GM23338 (cell line): Measurements from ENCODE around the gene OR2AJ1. TPM values are rescaled to one million over a fixed set of nuclear protein-coding genes. Genes with fewer than 3 reads are reported as not detected.

Source experiments
- ATAC-seq: fragments of 200-7000 bp; cut with Tn5 transposase; 3 replicates; pipeline ENCODE4 v1.9.1; 2020
- DNase-seq: peaks from one replicate; pipeline ENCODE4 v3.0.0-alpha.2; 2015; ENCODE audit warnings: low spot score
- H2AFZ ChIP-seq: fragments of 200-600 bp; sonication (generic); 2 replicates; pipeline ENCODE4 v1.8.0; 2016; ENCODE audit warnings: antibody characterized with exemption, mild to moderate bottlenecking, moderate library complexity
- H3F3A ChIP-seq: fragments of 200-600 bp; sonication (generic); replicated peaks from 2 replicates; pipeline ENCODE4 v1.8.0; 2017; ENCODE audit warnings: antibody characterized with exemption, mixed run types, low read depth
- H3K27ac ChIP-seq: fragments of 200-600 bp; sonication (generic); 2 replicates; pipeline ENCODE4 v1.6.1; 2016; ENCODE audit warnings: low read depth
- H3K27me3 ChIP-seq: fragments of 200-600 bp; sonication (generic); 2 replicates; pipeline ENCODE4 v1.8.0; 2016; ENCODE audit warnings: mild to moderate bottlenecking, mixed run types, moderate library complexity; ENCODE audit not compliant: insufficient read depth
- H3K36me3 ChIP-seq: fragments of 200-600 bp; sonication (generic); 2 replicates; pipeline ENCODE4 v1.8.0; 2016; ENCODE audit warnings: mild to moderate bottlenecking; ENCODE audit not compliant: insufficient read depth
- H3K4me1 ChIP-seq: fragments of 200-600 bp; sonication (generic); 2 replicates; pipeline ENCODE4 v1.8.0; 2016; ENCODE audit warnings: mild to moderate bottlenecking, moderate library complexity; ENCODE audit not compliant: insufficient read depth
- H3K4me2 ChIP-seq: fragments of 200-600 bp; sonication (generic); 2 replicates; pipeline ENCODE4 v1.7.1; 2017; ENCODE audit warnings: mixed run types
- H3K4me3 ChIP-seq: fragments of 200-600 bp; sonication (generic); 2 replicates; pipeline ENCODE4 v1.6.1; 2016; ENCODE audit warnings: mixed run types
- H3K79me2 ChIP-seq: fragments of 200-600 bp; sonication (generic); replicated peaks from 2 replicates; pipeline ENCODE4 v1.8.0; 2017; ENCODE audit warnings: mild to moderate bottlenecking; ENCODE audit not compliant: insufficient read depth
- H3K9me2 ChIP-seq: fragments of 200-600 bp; sonication (generic); 2 replicates; pipeline ENCODE4 v1.8.0; 2017; ENCODE audit not compliant: insufficient read depth
- H4K20me1 ChIP-seq: fragments of 200-600 bp; sonication (generic); replicated peaks from 2 replicates; pipeline ENCODE4 v1.8.0; 2017; ENCODE audit warnings: mild to moderate bottlenecking; ENCODE audit not compliant: insufficient read depth
- H3K27ac Mint-ChIP-seq: 2 replicates; pipeline ENCODE4 v1.8.0; 2020; ENCODE audit warnings: inconsistent platforms, mild to moderate bottlenecking, moderate library complexity, mixed read lengths
- H3K27me3 Mint-ChIP-seq: 3 replicates; pipeline ENCODE4 v1.8.0; 2022; ENCODE audit warnings: low read depth, mild to moderate bottlenecking, moderate library complexity, mixed read lengths, inconsistent platforms; ENCODE audit not compliant: insufficient read depth, poor library complexity
- H3K36me3 Mint-ChIP-seq: 3 replicates; pipeline ENCODE4 v1.8.0; 2021; ENCODE audit warnings: low read depth, mild to moderate bottlenecking, inconsistent platforms, moderate library complexity, mixed read lengths
- H3K4me1 Mint-ChIP-seq: 3 replicates; pipeline ENCODE4 v1.8.0; 2020; ENCODE audit warnings: mild to moderate bottlenecking, inconsistent platforms, mixed read lengths
- H3K4me3 Mint-ChIP-seq: 3 replicates; pipeline ENCODE4 v1.8.0; 2021; ENCODE audit warnings: moderate library complexity, mild to moderate bottlenecking, inconsistent platforms, mixed read lengths
- H3K9me3 Mint-ChIP-seq: 3 replicates; pipeline ENCODE4 v1.8.0; 2020; ENCODE audit warnings: moderate library complexity, mild to moderate bottlenecking, inconsistent platforms, mixed read lengths
- CREB1 ChIP-seq: fragments of 250-450 bp; sonication (Bioruptor Pico); IDR thresholded peaks from 2 replicates; pipeline ENCODE4 v1.5.0; 2020; ENCODE audit warnings: low read depth, mild to moderate bottlenecking, moderate library complexity
- CTCF ChIP-seq, 2 experiments: fragments of 200-600 bp in 1 of 2; sonication (generic) in 1 of 2; conservative IDR thresholded peaks; 2 replicates each; pipeline versions ENCODE4 v1.5.1 to v1.6.1; 2016 to 2017; ENCODE audit warnings: antibody characterized with exemption in 2 of 2, low read depth in 2 of 2, mild to moderate bottlenecking in 2 of 2, moderate library complexity in 1 of 2
- ETS1 ChIP-seq: IDR thresholded peaks from 2 replicates; pipeline ENCODE4 v1.6.1; 2016; ENCODE audit warnings: antibody characterized with exemption
- EZH2 ChIP-seq: fragments of 200-600 bp; sonication (generic); IDR thresholded peaks from one replicate; pipeline ENCODE4 v1.8.0; 2017; ENCODE audit warnings: antibody characterized with exemption, mild to moderate bottlenecking, low read depth; ENCODE audit not compliant: unreplicated experiment
- EZH2phosphoT487 ChIP-seq: fragments of 200-600 bp; sonication (generic); IDR thresholded peaks from one replicate; pipeline ENCODE4 v1.8.1; 2018; ENCODE audit warnings: antibody characterized with exemption; ENCODE audit not compliant: unreplicated experiment
- JUNB ChIP-seq: IDR thresholded peaks from one replicate; pipeline ENCODE4 v1.6.1; 2016; ENCODE audit warnings: antibody characterized with exemption; ENCODE audit not compliant: unreplicated experiment
- NANOG ChIP-seq: IDR thresholded peaks from 2 replicates; pipeline ENCODE4 v1.6.1; 2016; ENCODE audit warnings: antibody characterized with exemption, borderline replicate concordance
- POLR2AphosphoS5 ChIP-seq: IDR thresholded peaks from 2 replicates; pipeline ENCODE4 v1.6.1; 2016; ENCODE audit warnings: antibody characterized with exemption, low read depth
- STAT1 ChIP-seq: IDR thresholded peaks from one replicate; pipeline ENCODE4 v1.6.1; 2016; ENCODE audit warnings: antibody characterized with exemption; ENCODE audit not compliant: unreplicated experiment
- ZNF114 ChIP-seq: fragments of 250-450 bp; sonication (Bioruptor Pico); IDR thresholded peaks from 2 replicates; pipeline ENCODE4 v1.5.0; 2020; ENCODE audit warnings: mild to moderate bottlenecking, moderate library complexity
- ZNF331 ChIP-seq: fragments of 250-450 bp; sonication (Bioruptor Pico); IDR thresholded peaks from 2 replicates; pipeline ENCODE4 v1.5.0; 2020; ENCODE audit warnings: low read depth, mild to moderate bottlenecking, moderate library complexity
- polyA plus RNA-seq: library from polyadenylated mRNA; unstranded; fragments of >200 nt; fragmentation: Nextera tagmentation; extraction: Ambion mirVana; gene quantifications from 2 replicates; pipeline ENCODE4 v1.2.1, GENCODE V29; 2016
- total RNA-seq: library from RNA; depleted of rRNA; stranded (reverse); fragments of >200 nt; shearing (Covaris generic); gene quantifications from 2 replicates; pipeline ENCODE4 v1.2.3, GENCODE V29; 2014
- TF ChIP-seq, protein P1 (sequence below): fragments of 250-450 bp; sonication (Bioruptor Pico); IDR thresholded peaks from 2 replicates; pipeline ENCODE4 v1.5.0; 2020; ENCODE audit warnings: mild to moderate bottlenecking, moderate library complexity
- TF ChIP-seq, protein P2 (sequence below): IDR thresholded peaks from one replicate; pipeline ENCODE4 v1.6.1; 2018; ENCODE audit warnings: antibody characterized with exemption; ENCODE audit not compliant: unreplicated experiment

Gene OR2AJ1
- total and polyA plus RNA-seq, 2 experiments from 2014 or later: not detected

GRCh38 chr1:247936415-247936814, 11.7 kb downstream of the OR2AJ1 start:
- ATAC-seq: no peak
- peaks cover 24% of the 10 kb centered on the region for H3K36me3 Mint-ChIP-seq
- Histone ChIP-seq H3K79me2 (no peaks in the 10 kb centered on the region), H4K20me1 (no peaks in the 10 kb centered on the region), H3K4me2 (no peak overlapping the region), H3K4me3 (no peak overlapping the region), H3K36me3 (no peaks in the 10 kb centered on the region), H3F3A (no peaks in the 10 kb centered on the region), H3K9me2 (no peaks in the 10 kb centered on the region), H3K27me3 (no peaks in the 10 kb centered on the region), H3K27ac (no peak overlapping the region), H3K4me1 (no peaks in the 10 kb centered on the region), H2AFZ (peak overlapping the region; percentile 66; the same call in 1 of the 2 replicates)
- DNase-seq: no peak
- peaks cover 65% of the 10 kb centered on the region for H3K9me3 Mint-ChIP-seq
- H3K27ac Mint-ChIP-seq: no peak overlapping the region
- peaks cover 3% of the 10 kb centered on the region for H3K27me3 Mint-ChIP-seq
- TF ChIP-seq POLR2AphosphoS5: no peak
- no peak for TF ChIP-seq EZH2phosphoT487
- no peak for TF ChIP-seq JUNB
- TF ChIP-seq ZNF114 (CRISPR knock-in tag): no peak
- TF ChIP-seq ZNF331 (CRISPR knock-in tag): no peak
- TF ChIP-seq NANOG: no peak
- TF ChIP-seq ETS1: no peak
- TF ChIP-seq, protein P1, sequence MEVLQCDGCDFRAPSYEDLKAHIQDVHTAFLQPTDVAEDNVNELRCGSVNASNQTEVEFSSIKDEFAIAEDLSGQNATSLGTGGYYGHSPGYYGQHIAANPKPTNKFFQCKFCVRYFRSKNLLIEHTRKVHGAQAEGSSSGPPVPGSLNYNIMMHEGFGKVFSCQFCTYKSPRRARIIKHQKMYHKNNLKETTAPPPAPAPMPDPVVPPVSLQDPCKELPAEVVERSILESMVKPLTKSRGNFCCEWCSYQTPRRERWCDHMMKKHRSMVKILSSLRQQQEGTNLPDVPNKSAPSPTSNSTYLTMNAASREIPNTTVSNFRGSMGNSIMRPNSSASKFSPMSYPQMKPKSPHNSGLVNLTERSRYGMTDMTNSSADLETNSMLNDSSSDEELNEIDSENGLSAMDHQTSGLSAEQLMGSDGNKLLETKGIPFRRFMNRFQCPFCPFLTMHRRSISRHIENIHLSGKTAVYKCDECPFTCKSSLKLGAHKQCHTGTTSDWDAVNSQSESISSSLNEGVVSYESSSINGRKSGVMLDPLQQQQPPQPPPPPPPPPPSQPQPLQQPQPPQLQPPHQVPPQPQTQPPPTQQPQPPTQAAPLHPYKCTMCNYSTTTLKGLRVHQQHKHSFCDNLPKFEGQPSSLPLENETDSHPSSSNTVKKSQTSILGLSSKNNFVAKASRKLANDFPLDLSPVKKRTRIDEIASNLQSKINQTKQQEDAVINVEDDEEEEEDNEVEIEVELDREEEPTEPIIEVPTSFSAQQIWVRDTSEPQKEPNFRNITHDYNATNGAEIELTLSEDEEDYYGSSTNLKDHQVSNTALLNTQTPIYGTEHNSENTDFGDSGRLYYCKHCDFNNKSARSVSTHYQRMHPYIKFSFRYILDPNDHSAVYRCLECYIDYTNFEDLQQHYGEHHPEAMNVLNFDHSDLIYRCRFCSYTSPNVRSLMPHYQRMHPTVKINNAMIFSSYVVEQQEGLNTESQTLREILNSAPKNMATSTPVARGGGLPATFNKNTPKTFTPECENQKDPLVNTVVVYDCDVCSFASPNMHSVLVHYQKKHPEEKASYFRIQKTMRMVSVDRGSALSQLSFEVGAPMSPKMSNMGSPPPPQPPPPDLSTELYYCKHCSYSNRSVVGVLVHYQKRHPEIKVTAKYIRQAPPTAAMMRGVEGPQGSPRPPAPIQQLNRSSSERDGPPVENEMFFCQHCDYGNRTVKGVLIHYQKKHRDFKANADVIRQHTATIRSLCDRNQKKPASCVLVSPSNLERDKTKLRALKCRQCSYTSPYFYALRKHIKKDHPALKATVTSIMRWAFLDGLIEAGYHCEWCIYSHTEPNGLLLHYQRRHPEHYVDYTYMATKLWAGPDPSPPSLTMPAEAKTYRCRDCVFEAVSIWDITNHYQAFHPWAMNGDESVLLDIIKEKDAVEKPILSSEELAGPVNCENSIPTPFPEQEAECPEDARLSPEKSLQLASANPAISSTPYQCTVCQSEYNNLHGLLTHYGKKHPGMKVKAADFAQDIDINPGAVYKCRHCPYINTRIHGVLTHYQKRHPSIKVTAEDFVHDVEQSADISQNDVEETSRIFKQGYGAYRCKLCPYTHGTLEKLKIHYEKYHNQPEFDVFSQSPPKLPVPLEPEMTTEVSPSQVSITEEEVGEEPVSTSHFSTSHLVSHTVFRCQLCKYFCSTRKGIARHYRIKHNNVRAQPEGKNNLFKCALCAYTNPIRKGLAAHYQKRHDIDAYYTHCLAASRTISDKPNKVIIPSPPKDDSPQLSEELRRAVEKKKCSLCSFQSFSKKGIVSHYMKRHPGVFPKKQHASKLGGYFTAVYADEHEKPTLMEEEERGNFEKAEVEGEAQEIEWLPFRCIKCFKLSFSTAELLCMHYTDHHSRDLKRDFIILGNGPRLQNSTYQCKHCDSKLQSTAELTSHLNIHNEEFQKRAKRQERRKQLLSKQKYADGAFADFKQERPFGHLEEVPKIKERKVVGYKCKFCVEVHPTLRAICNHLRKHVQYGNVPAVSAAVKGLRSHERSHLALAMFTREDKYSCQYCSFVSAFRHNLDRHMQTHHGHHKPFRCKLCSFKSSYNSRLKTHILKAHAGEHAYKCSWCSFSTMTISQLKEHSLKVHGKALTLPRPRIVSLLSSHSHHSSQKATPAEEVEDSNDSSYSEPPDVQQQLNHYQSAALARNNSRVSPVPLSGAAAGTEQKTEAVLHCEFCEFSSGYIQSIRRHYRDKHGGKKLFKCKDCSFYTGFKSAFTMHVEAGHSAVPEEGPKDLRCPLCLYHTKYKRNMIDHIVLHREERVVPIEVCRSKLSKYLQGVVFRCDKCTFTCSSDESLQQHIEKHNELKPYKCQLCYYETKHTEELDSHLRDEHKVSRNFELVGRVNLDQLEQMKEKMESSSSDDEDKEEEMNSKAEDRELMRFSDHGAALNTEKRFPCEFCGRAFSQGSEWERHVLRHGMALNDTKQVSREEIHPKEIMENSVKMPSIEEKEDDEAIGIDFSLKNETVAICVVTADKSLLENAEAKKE: no peak
- no peak for TF ChIP-seq STAT1
- TF ChIP-seq, protein P2, sequence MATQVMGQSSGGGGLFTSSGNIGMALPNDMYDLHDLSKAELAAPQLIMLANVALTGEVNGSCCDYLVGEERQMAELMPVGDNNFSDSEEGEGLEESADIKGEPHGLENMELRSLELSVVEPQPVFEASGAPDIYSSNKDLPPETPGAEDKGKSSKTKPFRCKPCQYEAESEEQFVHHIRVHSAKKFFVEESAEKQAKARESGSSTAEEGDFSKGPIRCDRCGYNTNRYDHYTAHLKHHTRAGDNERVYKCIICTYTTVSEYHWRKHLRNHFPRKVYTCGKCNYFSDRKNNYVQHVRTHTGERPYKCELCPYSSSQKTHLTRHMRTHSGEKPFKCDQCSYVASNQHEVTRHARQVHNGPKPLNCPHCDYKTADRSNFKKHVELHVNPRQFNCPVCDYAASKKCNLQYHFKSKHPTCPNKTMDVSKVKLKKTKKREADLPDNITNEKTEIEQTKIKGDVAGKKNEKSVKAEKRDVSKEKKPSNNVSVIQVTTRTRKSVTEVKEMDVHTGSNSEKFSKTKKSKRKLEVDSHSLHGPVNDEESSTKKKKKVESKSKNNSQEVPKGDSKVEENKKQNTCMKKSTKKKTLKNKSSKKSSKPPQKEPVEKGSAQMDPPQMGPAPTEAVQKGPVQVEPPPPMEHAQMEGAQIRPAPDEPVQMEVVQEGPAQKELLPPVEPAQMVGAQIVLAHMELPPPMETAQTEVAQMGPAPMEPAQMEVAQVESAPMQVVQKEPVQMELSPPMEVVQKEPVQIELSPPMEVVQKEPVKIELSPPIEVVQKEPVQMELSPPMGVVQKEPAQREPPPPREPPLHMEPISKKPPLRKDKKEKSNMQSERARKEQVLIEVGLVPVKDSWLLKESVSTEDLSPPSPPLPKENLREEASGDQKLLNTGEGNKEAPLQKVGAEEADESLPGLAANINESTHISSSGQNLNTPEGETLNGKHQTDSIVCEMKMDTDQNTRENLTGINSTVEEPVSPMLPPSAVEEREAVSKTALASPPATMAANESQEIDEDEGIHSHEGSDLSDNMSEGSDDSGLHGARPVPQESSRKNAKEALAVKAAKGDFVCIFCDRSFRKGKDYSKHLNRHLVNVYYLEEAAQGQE: no peak
- TF ChIP-seq EZH2: no peak
- TF ChIP-seq CTCF (conservative IDR thresholded peaks at IDR 0.05; ENCODE audit: low read depth in 2 of 2): no peak
- TF ChIP-seq CREB1 (CRISPR knock-in tag): no peak
- H3K4me1 Mint-ChIP-seq: no peaks in the 10 kb centered on the region
- H3K4me3 Mint-ChIP-seq: no peak overlapping the region
